ENCODE data around the gene OXER1. TPM values are rescaled to one million over a fixed set of nuclear protein-coding genes. Genes with fewer than 3 reads are reported as not detected.

The OXER1 gene
- total RNA-seq, 1 experiment from 2014 or later, result not detected

DNA sequence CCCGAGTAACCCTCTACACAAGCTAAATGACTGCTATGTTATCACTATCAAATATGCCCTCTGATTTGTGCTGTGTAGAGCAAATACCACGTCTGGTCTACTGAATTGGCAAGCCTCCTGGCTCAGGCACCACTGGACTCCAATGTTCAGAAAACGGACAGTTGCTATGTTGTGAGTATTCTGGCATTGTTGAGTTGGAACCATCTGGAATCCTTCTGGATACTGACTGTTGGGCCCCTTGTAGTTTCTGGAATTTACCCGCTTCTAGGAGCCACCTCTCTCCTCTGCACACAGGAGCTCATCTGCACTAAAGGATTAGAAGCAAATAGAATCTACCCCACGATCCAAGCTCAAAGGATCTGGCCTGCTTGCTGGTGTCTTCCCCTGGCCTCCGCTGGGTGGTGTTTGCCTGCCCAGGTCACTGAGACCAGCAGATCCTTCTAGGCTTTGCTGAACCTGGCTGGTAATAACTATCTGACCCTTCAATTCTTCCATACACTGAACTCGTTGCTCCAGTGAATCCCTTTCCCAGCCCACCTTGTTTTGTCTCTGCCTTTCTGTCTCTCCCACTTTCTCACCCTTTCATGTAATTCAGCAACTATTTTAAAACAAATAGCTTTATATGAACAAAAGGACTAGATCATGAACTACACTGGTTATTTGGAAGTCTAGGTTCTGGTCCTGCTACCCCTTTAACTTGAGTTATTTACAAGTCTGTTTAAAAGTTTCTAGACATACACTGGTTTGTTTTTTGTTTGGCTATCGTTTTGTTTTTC is 30.5 kb upstream of the OXER1 start:
- peak; percentile 25 for DNase-seq (ENCODE audit: low read depth)

DNA sequence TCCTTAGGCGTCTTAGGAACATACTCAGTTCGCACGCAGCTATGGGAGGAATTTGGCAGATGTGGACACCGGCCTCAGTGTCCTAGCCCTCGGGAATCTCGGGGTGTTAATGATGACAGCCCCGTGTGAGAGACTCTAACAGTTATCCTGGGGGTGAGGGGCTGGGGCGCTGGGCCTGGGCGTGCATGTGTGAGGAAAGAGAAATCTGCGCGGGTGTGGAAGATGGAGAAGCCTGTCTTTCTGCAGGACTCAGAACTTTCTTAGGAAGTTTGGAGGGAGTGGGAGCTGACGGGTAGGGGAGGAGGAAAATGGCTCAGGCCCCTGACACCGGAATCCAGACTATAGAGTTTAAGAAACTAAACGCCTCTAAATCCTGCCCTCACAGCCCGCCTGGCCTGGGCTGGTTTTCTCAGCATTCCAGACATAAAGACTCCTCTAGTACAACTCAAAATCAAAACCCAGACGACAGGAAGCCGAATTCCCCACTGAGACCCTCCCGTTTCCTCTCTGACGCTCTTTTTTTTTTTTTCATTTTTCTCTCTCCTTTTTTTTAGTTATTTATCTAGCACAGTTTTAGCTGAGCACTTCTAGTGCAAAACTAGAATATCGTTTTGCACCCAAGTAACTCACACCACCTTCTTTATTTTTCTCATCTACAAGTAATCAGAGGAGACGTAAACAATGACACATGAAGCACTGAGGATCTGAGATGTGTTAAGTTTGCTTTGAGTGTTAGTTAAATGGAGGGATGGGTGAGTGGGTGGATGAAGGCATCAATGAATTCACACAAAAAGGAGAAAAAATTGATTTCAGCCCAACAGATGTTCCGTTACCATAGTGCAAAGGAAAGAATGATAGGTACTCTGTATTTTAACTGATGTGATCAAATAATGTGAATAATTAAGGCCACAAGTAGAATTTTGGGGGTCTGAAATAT is 29.7 kb upstream of the OXER1 start:
- DNase-seq (ENCODE audit: low read depth), result no peak

- DNase-seq (ENCODE audit: low read depth), result no peak
These were observed 28.8 kb upstream of the OXER1 start, which contains the start of gene HAAO for GRCh38 chr2:42792583-42793333. TSS of gene HAAO (minus strand) at chr2:42792583. CDS start at chr2:42792536, 47 bp downstream.

- no peak for DNase-seq (ENCODE audit: low read depth)
These were observed 28.2 kb upstream of the OXER1 start for GRCh38 chr2:42792087-42792582.

DNA sequence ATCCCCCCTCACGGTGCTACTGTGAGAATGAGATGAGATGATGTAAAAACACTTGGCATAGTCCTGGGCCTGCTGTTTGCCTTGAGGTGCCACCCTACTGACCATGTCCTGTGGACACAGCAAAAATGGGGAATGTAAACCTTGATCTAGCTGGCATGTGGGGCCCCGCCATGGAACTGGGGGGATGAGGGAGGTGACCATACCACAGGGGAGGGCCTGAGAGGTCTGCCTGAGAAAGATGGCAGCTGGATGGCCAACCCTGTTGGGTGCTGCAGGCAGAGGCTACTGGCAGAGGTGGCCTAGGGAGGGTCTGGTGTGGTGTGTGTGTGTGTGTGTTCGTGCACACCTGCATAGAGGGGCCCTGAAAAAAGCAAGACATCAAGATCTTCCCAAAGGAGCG is 27.7 kb upstream of the OXER1 start:
- no peak for DNase-seq (ENCODE audit: low read depth)

- no peak for DNase-seq (ENCODE audit: low read depth)
These were observed 25.8 kb upstream of the OXER1 start for GRCh38 chr2:42789751-42790150.

DNA sequence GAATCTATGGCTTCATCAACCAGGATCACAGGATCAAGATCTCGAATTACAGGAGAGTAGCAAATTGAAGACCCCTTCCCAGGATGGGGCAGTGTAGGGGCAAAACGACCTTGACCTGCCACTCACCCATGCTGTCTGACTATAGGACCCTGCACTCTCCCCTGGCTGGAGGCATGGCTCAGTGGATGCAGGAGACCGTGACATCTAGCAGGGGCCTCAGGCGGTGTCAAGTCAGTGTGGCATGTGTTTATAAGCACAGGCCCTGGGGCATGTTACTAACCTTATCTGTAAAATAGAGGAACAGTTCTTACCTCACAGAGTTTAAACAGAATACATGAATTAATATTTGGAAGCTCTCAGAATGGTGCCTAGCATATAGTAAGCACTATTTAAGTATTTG is 24.9 kb upstream of the OXER1 start:
- no peak for DNase-seq (ENCODE audit: low read depth)

- DNase-seq (ENCODE audit: low read depth), result no peak
These were observed 24.5 kb upstream of the OXER1 start for GRCh38 chr2:42788478-42788793.

DNA sequence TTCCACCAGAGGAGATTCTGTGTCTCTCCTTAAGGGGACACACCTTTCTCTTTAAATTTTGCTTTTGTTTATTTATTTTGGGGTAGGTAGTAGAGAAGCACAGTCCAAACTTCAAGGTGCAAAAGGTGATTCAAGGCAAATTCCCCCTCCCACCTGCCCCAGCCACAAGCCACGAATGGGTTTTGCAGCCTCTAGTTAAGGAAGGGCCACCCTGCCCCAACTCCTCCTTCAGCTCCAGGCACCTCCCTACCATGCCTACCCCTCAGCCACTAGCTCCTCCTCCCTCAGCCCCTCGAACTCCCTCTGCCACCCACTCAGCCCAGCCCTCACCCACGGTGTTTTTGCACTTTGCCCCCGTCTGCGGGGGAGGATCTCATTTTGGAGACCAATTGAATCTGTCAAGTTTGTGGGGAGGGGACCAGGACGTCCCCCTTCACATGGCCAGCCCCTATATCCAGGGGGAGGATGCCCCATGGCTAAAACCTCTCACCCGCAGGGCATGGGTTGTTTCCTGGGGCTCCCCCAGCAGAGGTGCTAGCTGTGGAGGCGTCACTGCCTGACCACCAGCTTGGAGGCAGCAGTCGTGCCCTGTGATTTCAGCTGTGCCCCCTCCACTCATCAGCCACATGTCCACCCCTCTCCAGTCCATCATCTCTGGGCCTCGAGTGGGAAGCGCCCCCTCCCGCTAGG is 24.0 kb upstream of the OXER1 start:
- DNase-seq (ENCODE audit: low read depth), result no peak

GRCh38 chr2:42787424-42787787 is 23.5 kb upstream of the OXER1 start:
- DNase-seq (ENCODE audit: low read depth), result no peak

GRCh38 chr2:42786561-42787345 is 22.8 kb upstream of the OXER1 start:
- DNase-seq (ENCODE audit: low read depth), result no peak

- no peak for DNase-seq (ENCODE audit: low read depth)
These were observed 20.4 kb upstream of the OXER1 start for GRCh38 chr2:42784204-42784880.

- no peak for DNase-seq (ENCODE audit: low read depth)
These were observed 19.6 kb upstream of the OXER1 start for GRCh38 chr2:42783511-42783910.

DNA sequence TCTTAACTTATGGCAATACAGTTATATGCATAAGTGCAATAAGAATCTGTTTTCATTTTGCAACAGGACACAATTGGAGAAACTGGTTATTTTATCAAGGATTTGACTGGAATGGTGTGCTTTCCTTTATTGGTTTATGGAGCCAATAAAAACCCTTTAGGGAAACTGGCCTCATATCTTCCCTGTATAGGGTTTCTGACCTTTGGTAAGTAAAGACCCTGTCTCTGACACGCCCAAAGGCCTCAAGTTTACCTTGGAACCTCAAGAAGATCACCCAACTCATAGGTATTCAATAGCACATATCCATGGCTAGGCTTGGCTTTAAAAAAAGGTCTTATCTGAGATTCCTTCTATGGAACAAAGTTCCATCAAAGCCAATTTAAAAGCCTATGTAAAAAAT is 17.2 kb upstream of the OXER1 start:
- DNase-seq (ENCODE audit: low read depth), result no peak

DNA sequence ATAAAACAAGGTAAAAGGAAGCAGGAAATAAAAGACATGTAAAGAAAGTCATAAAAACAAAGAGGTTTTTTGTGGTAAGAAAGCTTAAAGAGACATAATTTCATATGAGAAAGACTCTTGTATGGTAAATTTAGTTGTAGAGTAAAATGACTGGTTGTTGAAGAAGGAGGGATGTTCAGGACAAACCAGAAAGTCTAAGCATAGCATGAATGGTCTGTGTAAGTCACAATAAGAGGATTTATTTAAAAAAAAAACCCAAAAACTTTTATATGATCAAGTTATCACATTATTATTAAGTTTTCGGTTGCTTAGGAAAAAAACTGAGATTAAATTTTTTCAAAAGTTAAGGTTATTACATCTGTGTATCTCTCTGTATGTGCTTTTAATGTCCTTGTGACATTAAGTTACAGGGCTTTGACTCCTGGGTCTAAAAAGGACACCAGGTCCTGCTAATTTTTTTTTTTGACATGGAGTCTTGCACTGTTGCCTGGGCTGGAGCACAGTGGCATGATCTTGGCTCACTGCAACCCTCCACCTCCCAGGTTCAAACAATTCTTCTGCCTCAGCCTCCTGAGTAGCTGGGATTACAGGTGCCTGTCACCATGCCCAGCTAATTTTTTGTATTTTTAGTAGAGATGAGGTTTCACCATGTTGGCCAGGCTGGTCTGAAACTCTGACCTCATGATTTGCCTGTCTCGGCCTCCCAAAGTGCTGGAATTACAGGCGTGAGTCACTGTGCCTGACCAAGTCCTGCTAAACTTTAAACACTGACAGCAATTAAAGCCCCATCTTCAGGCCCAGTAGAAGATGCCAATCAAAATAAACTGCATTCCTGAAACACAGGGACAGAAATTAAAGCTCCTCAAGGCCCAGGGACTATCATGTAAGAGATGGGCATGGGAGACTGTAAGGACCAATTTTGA is 14.2 kb upstream of the OXER1 start:
- DNase-seq (ENCODE audit: low read depth), result no peak

DNA sequence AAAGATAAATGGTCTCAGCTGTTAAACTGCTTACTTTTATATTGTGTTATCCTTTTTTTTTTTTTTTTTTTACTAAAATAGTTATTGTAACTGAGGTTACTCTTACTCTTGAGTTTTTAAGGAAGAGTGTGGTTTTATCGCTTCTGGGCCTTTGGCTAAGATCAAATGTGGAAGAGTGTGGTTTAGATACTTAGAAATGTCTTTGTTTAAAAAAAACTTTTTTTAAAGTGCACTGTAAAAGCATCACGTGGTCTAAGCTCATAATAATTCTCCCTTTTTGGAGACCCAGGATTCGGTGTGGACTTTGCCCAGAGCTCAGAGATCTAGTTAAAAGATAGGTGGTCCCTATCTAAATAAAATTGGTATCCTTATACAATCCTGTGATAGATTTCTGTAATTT is 11.9 kb upstream of the OXER1 start:
- no peak for DNase-seq (ENCODE audit: low read depth)

GRCh38 chr2:42775186-42775585 is 11.3 kb upstream of the OXER1 start:
- no peak for DNase-seq (ENCODE audit: low read depth)

- DNase-seq (ENCODE audit: low read depth), result no peak
These were observed 7.7 kb upstream of the OXER1 start for GRCh38 chr2:42771546-42772153.
